NOMO-1 treated with DMSO at 0.1 percent for 48 hours (cell line): Measurements from ENCODE around the gene EXOSC5.
"Not testable (repeated sequence)": the region's sequence is repeated elsewhere in the genome, so short reads cannot be mapped to it uniquely, and the experiment has no call there.

Experiments used
- DNase-seq: peaks from one replicate; lab custom pipeline; 2025; ENCODE audit not compliant: unreplicated experiment; lab: John Stamatoyannopoulos, UW

Gene EXOSC5

DNA sequence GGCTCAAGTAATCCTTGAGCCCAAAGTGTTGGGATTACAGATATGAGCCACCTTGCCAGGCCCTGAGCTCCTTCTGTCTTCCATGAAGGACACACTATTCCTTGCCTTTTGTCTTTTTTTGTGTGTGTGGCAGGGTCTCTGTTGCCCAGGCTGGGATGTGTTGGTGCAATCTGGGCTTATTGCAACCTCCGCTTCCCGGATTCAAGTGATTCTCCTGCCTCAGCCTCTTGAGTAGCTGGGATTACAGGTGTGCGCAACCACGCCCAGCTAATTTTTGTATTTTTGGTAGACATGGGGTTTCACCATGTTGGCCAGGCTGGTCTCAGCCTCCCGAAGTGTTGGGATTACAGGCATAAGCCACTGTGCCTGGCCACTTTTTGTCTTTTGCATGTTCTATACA, 11.7 kb upstream of the EXOSC5 start:
- DNase-seq: not testable (repeated sequence)

GRCh38 chr19:41408256-41408655, 11.1 kb upstream of the EXOSC5 start:
- DNase-seq: peak; percentile 35

DNA sequence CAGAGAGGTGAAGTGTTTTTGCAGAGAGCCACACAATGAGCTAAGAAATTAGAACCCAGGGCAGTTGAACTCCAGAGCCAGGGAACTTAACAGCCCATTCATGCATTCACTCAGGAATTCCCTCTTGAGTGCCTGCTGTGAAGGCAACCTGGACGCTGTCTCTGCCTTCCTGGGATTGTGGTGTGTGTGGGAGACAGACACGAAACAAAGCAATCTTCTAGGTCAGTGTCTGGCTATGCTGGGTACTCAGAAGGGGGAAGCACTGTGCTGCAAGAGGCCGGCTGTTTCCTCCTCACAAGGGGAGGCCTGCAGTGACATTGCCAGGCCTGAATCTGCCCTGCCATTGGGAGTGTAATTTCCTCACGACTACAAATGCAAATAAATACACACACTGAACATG, 10.1 kb upstream of the EXOSC5 start:
- DNase-seq: peak; percentile 74

GRCh38 chr19:41405776-41406175, 8.6 kb upstream of the EXOSC5 start:
- no peak for DNase-seq

- no peak for DNase-seq
Observed at GRCh38 chr19:41403181-41403970, 6.2 kb upstream of the EXOSC5 start.

DNA sequence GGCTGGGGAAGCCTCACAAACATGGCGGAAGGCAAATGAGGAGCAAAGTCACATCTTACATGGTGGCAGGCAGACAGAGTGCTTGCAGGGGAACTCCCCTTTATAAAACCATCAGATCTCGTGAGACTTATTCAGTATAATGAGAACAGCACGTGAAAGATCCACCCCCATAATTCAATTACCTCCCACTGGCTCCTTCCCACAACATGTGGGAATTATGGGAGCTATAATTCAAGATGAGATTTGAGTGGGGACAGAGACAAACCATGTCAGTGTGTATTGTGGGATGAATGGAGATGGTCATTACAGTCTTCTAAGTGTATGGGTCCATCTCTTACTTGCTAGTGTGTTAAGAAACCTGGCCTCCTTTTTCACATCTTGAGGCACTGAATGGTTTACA, 4.9 kb upstream of the EXOSC5 start:
- DNase-seq: no peak

DNA sequence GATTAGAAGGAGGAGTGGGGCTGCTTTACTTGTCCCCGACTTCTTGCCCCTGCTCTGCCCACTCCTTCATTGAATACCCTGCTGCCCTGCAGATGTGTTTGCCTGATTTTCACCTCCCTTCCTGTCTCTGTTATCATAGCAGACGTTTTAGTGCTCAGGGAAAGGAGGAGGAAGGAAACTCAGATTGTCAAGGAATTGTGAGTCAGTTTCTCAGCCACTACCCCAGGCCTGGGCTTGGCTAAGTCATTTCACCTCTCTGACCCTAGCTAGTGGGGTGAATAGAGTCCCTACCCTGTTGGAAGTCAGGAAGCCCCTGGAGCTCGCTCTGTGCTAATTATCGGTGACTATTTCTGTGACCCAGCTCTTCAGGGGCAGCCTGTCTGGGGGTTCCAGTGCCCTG, 4.3 kb upstream of the EXOSC5 start:
- no peak for DNase-seq

GRCh38 chr19:41399525-41399924, 2.4 kb upstream of the EXOSC5 start:
- DNase-seq: no peak

GRCh38 chr19:41399091-41399490, 1.9 kb upstream of the EXOSC5 start:
- no peak for DNase-seq

DNA sequence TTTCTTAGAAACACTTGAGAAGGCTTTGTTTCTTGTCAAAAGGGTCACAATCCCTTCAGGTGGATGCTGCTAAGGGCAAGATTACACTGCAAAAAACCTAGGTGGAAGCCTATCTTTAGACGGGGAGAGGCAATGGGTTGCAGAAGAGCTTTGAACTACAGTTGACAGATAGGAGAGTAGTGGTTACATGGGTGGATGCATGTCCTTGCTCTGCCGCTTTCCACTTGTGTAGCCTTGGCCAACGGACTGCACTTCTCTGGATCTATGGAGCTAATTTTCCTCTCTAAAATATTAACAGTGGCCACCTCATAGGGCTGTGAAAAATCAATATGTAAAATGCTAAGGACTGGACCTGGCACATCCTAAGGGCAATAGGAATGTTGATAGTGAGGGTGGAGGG, 1.4 kb upstream of the EXOSC5 start:
- no peak for DNase-seq

- no peak for DNase-seq
Observed at GRCh38 chr19:41398050-41398418, 875 bp upstream of the EXOSC5 start.

- DNase-seq: no peak
Observed at GRCh38 chr19:41395355-41395754, 1.8 kb downstream of the EXOSC5 start.

- no peak for DNase-seq
Observed at GRCh38 chr19:41392775-41393174, 4.4 kb downstream of the EXOSC5 start.

GRCh38 chr19:41391618-41392017, 5.5 kb downstream of the EXOSC5 start:
- no peak for DNase-seq

DNA sequence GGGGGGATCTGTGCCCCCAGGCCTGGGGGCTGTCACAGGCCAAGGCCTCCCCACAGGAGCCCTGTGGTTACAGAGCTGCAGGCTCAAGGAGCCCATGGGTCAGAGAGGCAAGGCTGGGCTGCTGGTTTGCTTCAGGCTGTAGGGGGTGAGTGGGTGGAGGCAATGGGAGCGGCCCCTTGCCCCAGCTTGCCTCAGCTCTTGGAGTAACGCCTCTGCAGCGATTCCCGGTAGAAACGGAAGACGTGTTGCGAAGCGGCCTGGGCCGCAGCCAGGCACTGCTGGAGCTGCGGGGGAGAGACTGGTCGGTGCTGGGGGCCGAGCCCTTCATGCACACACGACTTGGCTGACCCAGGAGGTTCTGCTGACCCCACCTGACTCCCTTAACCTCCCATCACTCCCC, 10.7 kb downstream of the EXOSC5 start:
- no peak for DNase-seq

DNA sequence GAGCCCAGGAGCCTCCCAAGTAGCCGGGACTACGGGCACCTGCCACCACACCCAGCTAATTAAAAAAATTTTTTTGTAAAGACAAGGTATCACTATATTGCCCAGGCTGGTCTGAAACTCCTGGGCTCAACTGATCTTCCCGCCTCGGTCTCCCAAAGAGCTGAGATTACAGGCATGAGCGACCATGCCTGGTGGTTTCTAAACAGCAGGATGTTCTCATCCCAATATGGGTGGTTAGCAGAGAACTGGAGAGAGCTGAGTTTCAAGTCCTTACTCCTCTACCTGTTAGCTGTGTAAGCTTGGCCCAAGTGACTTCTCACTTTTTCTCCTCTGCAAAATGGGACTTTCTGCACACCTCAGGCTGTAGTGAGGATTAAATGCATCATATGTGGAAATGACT, 12.8 kb downstream of the EXOSC5 start:
- no peak for DNase-seq

DNA sequence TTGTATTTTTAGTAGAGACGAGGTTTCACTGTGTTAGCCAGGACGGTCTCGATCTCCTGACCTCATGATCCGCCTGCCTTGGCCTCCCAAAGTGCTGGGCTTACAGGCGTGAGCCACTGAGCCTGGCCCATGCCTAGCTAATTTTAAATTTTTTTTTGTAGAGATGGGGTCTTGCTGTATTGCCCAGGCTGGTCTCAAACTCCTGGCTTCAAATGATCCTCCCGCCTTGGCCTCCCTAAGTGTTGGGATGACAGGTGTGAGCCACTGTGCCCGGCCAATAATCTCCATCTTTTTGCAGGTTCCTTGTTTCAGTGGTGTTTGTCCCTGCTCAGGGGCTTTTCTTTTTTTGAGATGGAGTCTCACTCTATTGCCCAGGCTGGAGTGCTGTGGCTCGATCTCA, 15.6 kb downstream of the EXOSC5 start:
- not testable (repeated sequence) for DNase-seq

- no peak for DNase-seq
Observed at GRCh38 chr19:41377977-41378709, 19.0 kb downstream of the EXOSC5 start.

GRCh38 chr19:41376998-41377365, 20.2 kb downstream of the EXOSC5 start:
- DNase-seq: no peak

DNA sequence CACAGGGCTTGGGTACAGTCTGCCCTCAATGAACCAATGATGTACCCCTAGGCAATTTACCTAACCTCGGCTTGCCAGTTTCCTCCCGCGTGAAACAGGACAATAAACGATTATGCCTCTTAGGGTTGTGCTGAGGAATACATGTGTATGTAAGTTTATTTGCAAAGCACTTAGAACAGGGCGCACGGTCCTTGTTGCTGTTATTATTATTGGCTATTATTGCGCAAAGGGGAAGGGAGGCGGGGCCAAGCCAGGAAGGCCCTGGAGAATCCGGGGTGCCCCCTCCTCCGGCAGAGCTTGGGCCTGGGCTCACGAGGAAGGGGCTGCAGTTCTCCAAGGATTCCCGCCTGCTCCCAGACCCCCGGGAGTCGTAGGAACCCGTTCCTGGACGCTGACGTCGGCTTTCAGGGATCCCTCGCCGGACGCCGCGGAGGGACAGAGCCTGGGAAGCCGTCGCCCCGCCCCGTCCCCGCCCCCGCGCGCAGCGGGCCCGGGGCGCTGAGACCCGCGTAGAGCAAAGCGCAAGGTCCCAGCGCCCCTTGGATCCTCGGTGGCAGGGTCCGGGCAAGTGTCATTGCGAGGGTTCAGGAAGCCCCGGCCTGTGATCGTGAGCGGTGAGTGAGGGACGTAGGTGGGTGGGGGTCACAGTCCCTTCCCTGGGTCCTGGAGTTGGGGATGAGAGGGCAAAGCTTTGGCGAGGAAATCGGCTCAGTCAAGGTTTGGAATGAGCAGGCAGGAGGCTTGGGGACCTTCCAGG, 20.7 kb downstream of the EXOSC5 start, which contains the start of gene TMEM91:
Gene TMEM91, plus strand, starts transcription at position 293 of the 757 bp plus-strand sequence. CDS start 1,777 bp downstream, outside the sequence.
- DNase-seq: no peak

- no peak for DNase-seq
Observed at GRCh38 chr19:41373993-41374392, 23.2 kb downstream of the EXOSC5 start.

DNA sequence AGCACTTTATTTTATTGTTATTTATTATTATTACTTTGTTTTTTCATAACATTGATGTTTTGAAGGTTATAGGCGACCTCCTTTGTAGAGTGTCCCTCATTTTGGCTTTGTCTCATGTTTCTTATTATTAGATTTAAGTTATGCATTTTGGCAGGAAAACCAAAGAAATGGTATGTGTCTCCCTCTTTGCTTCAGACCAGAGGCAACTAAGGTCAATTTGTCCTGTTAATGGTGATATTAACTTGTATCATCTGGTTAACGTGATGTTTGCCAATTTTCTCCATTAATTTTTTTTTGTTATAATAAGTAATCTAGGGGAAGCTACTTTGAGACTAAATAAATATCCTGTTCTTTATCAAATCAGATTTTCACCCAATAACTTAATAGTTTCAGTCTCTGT, 24.7 kb downstream of the EXOSC5 start:
- DNase-seq: no peak
